K562 (cell line): ENCODE measurements around the gene C14orf180. TPM values are rescaled to one million over a fixed set of nuclear protein-coding genes. Genes with fewer than 3 reads are reported as not detected.

ENCODE experiments used
- ATAC-seq: fragments of 200-7000 bp; cut with Tn5 transposase; 3 replicates; pipeline ENCODE4 v1.9.1; 2020; ENCODE audit warnings: moderate library complexity
- BruUV-seq: library from RNA; stranded (reverse); fragments of 400-500 nt; replicated peaks from 2 replicates; lab custom pipeline; 2021; lab: Mats Ljungman, UMichigan
- CTCF ChIA-PET: fragments of 300-600 bp; formaldehyde crosslinking; extraction: SDS; loops from one replicate; lab custom pipeline; 2021; ENCODE audit warnings: low intra/inter-chr PET ratio; lab: Yijun Ruan, JAX
- POLR2A ChIA-PET: fragments of 300-600, 350-650 bp; sonication (Branson Sonifier 250); formaldehyde crosslinking; extraction: SDS; loops from one replicate; lab custom pipeline; 2021; ENCODE audit warnings: antibody characterized with exemption, inconsistent platforms; lab: Yijun Ruan, JAX
- DNase-seq, 4 experiments: peaks; one replicate each; pipeline versions ENCODE4 v3.0.0 to v3.0.0-alpha.2; 2011 to 2018; ENCODE audit warnings: low spot score in 3 of 4, mixed read lengths in 3 of 4; ENCODE audit errors: extremely low read depth in 1 of 4
- FAIRE-seq: peaks from 2 replicates; lab custom pipeline; 2011; peaks lifted over from hg19 to GRCh38; lab: Jason Lieb, UNC
- H2AFZ ChIP-seq: 2 replicates; pipeline ENCODE4 v1.6.0; 2011; ENCODE audit warnings: low read depth, low read length, control low read depth, inconsistent platforms
- H3K27ac ChIP-seq: fragments of 200-600 bp; 3 replicates; pipeline ENCODE4 v1.8.0; 2011; ENCODE audit warnings: low read depth, mild to moderate bottlenecking, control low read depth, inconsistent platforms, low read length, moderate library complexity, mixed read lengths; ENCODE audit errors: extremely low read depth
- H3K27me3 ChIP-seq, 2 experiments: fragments of 300-600 bp in 1 of 2; 2 replicates in 1 of 2; 3 replicates in 1 of 2; pipeline versions ENCODE4 v1.6.0 to v1.8.0; 2011; ENCODE audit warnings: inconsistent platforms in 2 of 2, low read length in 2 of 2, mild to moderate bottlenecking in 1 of 2, mixed read lengths in 1 of 2, moderate library complexity in 1 of 2; ENCODE audit not compliant: control insufficient read depth in 2 of 2, insufficient read depth in 2 of 2
- H3K36me3 ChIP-seq: fragments of 300-600 bp; 3 replicates; pipeline ENCODE4 v1.8.0; 2011; ENCODE audit warnings: mild to moderate bottlenecking, low read length, inconsistent platforms; ENCODE audit not compliant: control insufficient read depth, insufficient read depth
- H3K4me1 ChIP-seq, 2 experiments: fragments of 200-600 bp in 1 of 2; replicated peaks in 1 of 2; 2 replicates in 1 of 2; 3 replicates in 1 of 2; pipeline versions ENCODE4 v1.5.1 to v1.8.0; 2011; ENCODE audit warnings: inconsistent platforms in 2 of 2, low read length in 2 of 2, mild to moderate bottlenecking in 1 of 2, mixed read lengths in 1 of 2, moderate library complexity in 1 of 2; ENCODE audit not compliant: control insufficient read depth in 2 of 2, insufficient read depth in 2 of 2
- H3K4me2 ChIP-seq: 2 replicates; pipeline ENCODE4 v1.6.1; 2011; ENCODE audit warnings: low read length, control low read depth, inconsistent platforms, mixed read lengths; ENCODE audit not compliant: insufficient read depth
- H3K4me3 ChIP-seq: fragments of 200-600 bp; sonication (generic), shearing (Covaris generic); 2 replicates; pipeline ENCODE4 v1.5.1; 2016; ENCODE audit warnings: control low read depth, inconsistent platforms
- H3K79me2 ChIP-seq: fragments of 200-600 bp; 3 replicates; pipeline ENCODE4 v1.8.0; 2011; ENCODE audit warnings: low read length, inconsistent platforms; ENCODE audit not compliant: control insufficient read depth, insufficient read depth
- H3K9ac ChIP-seq, 2 experiments: 2 replicates each; pipeline versions ENCODE4 v1.6.0 to v1.6.1; 2011; ENCODE audit warnings: low read depth in 2 of 2, low read length in 2 of 2, control low read depth in 1 of 2, inconsistent platforms in 1 of 2, mild to moderate bottlenecking in 1 of 2, mixed read lengths in 1 of 2; ENCODE audit not compliant: insufficient read depth in 1 of 2
- H3K9me1 ChIP-seq: one replicate; pipeline ENCODE4 v1.6.0; 2011; ENCODE audit warnings: inconsistent platforms, mild to moderate bottlenecking, low read length, moderate library complexity; ENCODE audit not compliant: control insufficient read depth, insufficient read depth
- H3K9me3 ChIP-seq: replicated peaks from 2 replicates; pipeline ENCODE4 v1.5.1; 2011; ENCODE audit warnings: low read depth, low read length, inconsistent platforms; ENCODE audit not compliant: control insufficient read depth, insufficient read depth
- H4K20me1 ChIP-seq: replicated peaks from 2 replicates; pipeline ENCODE4 v1.6.1; 2011; ENCODE audit warnings: low read length, inconsistent platforms, mixed read lengths; ENCODE audit not compliant: control insufficient read depth, insufficient read depth
- ARID2 ChIP-seq: fragments of 450-650 bp; IDR thresholded peaks from 2 replicates; pipeline ENCODE4 v1.6.1; 2017; ENCODE audit warnings: antibody characterized with exemption, mild to moderate bottlenecking
- CTBP1 ChIP-seq: fragments of 450-650 bp; IDR thresholded peaks from 2 replicates; pipeline ENCODE4 v1.6.1; 2016; ENCODE audit warnings: borderline replicate concordance
- IRF2 ChIP-seq: sonication (generic); formaldehyde crosslinking; IDR thresholded peaks from 2 replicates; pipeline ENCODE4 v1.8.1; 2022; ENCODE audit warnings: mild to moderate bottlenecking, missing genetic modification reagents
- MCM2 ChIP-seq: fragments of 450-650 bp; IDR thresholded peaks from 2 replicates; pipeline ENCODE4 v1.6.1; 2017; ENCODE audit warnings: low read depth, mild to moderate bottlenecking
- NR3C1 ChIP-seq: sonication (generic); formaldehyde crosslinking; IDR thresholded peaks from 2 replicates; pipeline ENCODE4 v1.8.1; 2022; ENCODE audit warnings: missing genetic modification reagents
- PCBP2 ChIP-seq: fragments of 200-400 bp; formaldehyde crosslinking; IDR thresholded peaks from 2 replicates; pipeline ENCODE4 v1.6.1; 2018; ENCODE audit warnings: low read length, low read depth, mild to moderate bottlenecking, moderate library complexity; ENCODE audit not compliant: poor library complexity, severe bottlenecking
- PML ChIP-seq: IDR thresholded peaks from 2 replicates; pipeline ENCODE4 v1.6.1; 2012; ENCODE audit warnings: low read length, inconsistent platforms
- PTRF ChIP-seq: fragments of 450-650 bp; IDR thresholded peaks from 2 replicates; pipeline ENCODE4 v1.6.1; 2016; ENCODE audit warnings: mild to moderate bottlenecking, missing genetic modification characterization, missing compliant biosample characterization
- RBM39 ChIP-seq: fragments of 200-400 bp; formaldehyde crosslinking; optimal IDR thresholded peaks from 2 replicates; pipeline ENCODE3; 2018; ENCODE audit warnings: low read depth, low read length
- ZFX ChIP-seq: sonication (generic); formaldehyde crosslinking; IDR thresholded peaks from 2 replicates; pipeline ENCODE4 v1.8.0; 2022; ENCODE audit warnings: mild to moderate bottlenecking, missing genetic modification reagents, moderate library complexity
- WGBS: fragments of 100-300 bp; shearing (Covaris generic); methylation state at CpG from one replicate; pipeline ENCODE4 v1.1.6; 2016; ENCODE audit warnings: low coverage, mixed read lengths; ENCODE audit not compliant: insufficient coverage; ENCODE audit errors: missing lambda C conversion rate; 5-methylcytosine and 5-hydroxymethylcytosine counted together
- in situ Hi-C: fragments of 300-500 bp; cut with MboI; formaldehyde crosslinking; loops from 4 replicates; pipeline ENCODE4 v1.15.0; 2018; ENCODE audit warnings: inconsistent platforms, mixed read lengths
- intact Hi-C: fragments of 100-400 bp; cut with micrococcal nuclease; formaldehyde crosslinking; loops from 2 replicates; pipeline ENCODE4 v1.14.2; 2022
- polyA plus RNA-seq, 8 experiments: library from polyadenylated mRNA; depleted of rRNA in 4 of 8; stranded (reverse) in 5 of 8; unstranded in 3 of 8; fragments of >200 nt; fragmentation: Nextera tagmentation in 2 of 8; fragmentation: Illumina TruSeq in 1 of 8; extraction: Ambion mirVana in 2 of 8; extraction: Trizol in 1 of 8; gene quantifications; 2 replicates each; pipeline versions ENCODE4 v1.2.1 to v1.2.3, GENCODE V29; 2011 to 2014; ENCODE audit warnings: inconsistent platforms in 1 of 8, missing spikeins in 1 of 8
- total RNA-seq, 7 experiments: library from RNA; depleted of rRNA in 6 of 7; stranded (reverse); fragments of >200 nt in 6 of 7; fragmentation: Illumina TruSeq in 2 of 7; extraction: Trizol in 2 of 7; gene quantifications; 2 replicates each; pipeline versions ENCODE4 v1.2.1 to v1.2.3, GENCODE V29; 2011 to 2021; ENCODE audit warnings: low replicate concordance in 1 of 7
- TF ChIP-seq, protein P1 (sequence below): fragments of 250-450 bp; sonication (Bioruptor Pico); IDR thresholded peaks from 2 replicates; pipeline ENCODE4 v1.4.0; 2020
- TF ChIP-seq, protein P2 (sequence below): IDR thresholded peaks from 2 replicates; pipeline ENCODE4 v1.6.1; 2011; ENCODE audit warnings: borderline replicate concordance, low read depth, mild to moderate bottlenecking, moderate library complexity, low read length; ENCODE audit not compliant: insufficient read depth, poor library complexity, severe bottlenecking

Gene C14orf180
- total and polyA plus RNA-seq, 9 of the 15 experiments (the other 6 are each of a cell fraction or from before 2014, with no cell fraction given), result not detected

DNA sequence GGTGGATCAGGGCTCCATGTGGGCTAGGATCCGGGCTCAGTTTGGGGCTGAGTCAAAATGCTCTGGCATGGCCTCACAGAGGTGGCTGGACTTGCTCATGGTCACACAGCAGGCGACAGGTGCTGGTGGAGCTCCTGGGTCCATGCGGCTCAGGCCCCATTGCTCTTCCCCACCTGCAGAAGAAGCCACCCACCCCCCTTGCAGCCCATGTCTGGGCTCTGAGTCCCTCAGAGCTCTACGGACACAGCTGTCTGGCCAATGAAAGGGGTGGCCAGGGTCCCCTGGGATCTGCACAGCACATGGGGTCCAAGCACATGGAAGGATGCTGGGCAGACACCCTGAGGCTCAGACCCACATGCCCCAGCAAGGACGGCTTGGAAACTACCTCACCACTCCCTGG lies 17.0 kb upstream of the C14orf180 start:
- H2AFZ ChIP-seq, result no peak overlapping the region
- intact Hi-C loops (loop anchor here (5.0 to 10.0 kb wide), 3 partner anchors 62 to 485 kb away; no protein-coding TSS in a partner anchor), in situ Hi-C loops (no loop called here)
- H3K79me2 ChIP-seq, result no peaks in the 10 kb centered on the region
- no peaks in the 10 kb centered on the region for H3K9me1 ChIP-seq
- POLR2A ChIA-PET, result no interaction called here
- H3K9me3 ChIP-seq, result no peaks in the 10 kb centered on the region
- H3K4me3 ChIP-seq, result no peak overlapping the region
- H3K9ac ChIP-seq, result no peak overlapping the region
- no peak overlapping the region for H3K27ac ChIP-seq
- ATAC-seq (no peak), DNase-seq (no peak), FAIRE-seq (no peak)
- no peaks in the 10 kb centered on the region for H3K36me3 ChIP-seq
- peaks cover 0 to 39% of the 10 kb centered on the region in 2 experiments; a peak in 3 of 5 replicates for H3K27me3 ChIP-seq
- peaks cover 0 to 38% of the 10 kb centered on the region in 2 experiments; a peak in 2 of 5 replicates for H3K4me1 ChIP-seq
- no peaks in the 10 kb centered on the region; the same call in none of the 2 replicates for H4K20me1 ChIP-seq
- H3K4me2 ChIP-seq, result no peak overlapping the region
- TF ChIP-seq RBM39, result no peak
- no peak for TF ChIP-seq PTRF (tag)
- no peak for TF ChIP-seq PML
- TF ChIP-seq NR3C1 (CRISPR knock-in tag), result no peak
- no peak for TF ChIP-seq MCM2
- no peak for TF ChIP-seq PCBP2
- TF ChIP-seq IRF2 (CRISPR knock-in tag), result no peak
- TF ChIP-seq, protein P1, sequence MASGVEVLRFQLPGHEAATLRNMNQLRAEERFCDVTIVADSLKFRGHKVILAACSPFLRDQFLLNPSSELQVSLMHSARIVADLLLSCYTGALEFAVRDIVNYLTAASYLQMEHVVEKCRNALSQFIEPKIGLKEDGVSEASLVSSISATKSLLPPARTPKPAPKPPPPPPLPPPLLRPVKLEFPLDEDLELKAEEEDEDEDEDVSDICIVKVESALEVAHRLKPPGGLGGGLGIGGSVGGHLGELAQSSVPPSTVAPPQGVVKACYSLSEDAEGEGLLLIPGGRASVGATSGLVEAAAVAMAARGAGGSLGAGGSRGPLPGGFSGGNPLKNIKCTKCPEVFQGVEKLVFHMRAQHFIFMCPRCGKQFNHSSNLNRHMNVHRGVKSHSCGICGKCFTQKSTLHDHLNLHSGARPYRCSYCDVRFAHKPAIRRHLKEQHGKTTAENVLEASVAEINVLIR (CRISPR knock-in tag), result no peak
- no peak for TF ChIP-seq ARID2
- TF ChIP-seq, protein P2, sequence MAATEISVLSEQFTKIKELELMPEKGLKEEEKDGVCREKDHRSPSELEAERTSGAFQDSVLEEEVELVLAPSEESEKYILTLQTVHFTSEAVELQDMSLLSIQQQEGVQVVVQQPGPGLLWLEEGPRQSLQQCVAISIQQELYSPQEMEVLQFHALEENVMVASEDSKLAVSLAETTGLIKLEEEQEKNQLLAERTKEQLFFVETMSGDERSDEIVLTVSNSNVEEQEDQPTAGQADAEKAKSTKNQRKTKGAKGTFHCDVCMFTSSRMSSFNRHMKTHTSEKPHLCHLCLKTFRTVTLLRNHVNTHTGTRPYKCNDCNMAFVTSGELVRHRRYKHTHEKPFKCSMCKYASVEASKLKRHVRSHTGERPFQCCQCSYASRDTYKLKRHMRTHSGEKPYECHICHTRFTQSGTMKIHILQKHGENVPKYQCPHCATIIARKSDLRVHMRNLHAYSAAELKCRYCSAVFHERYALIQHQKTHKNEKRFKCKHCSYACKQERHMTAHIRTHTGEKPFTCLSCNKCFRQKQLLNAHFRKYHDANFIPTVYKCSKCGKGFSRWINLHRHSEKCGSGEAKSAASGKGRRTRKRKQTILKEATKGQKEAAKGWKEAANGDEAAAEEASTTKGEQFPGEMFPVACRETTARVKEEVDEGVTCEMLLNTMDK, result no peak
- no peak for TF ChIP-seq ZFX (CRISPR knock-in tag)
- no peak for TF ChIP-seq CTBP1
- TF ChIP-seq, all 486 proteins: peak for 0
- WGBS, result 4% methylated on average over 3 of the region's 5 CpGs
- CTCF ChIA-PET, result interaction anchor here (2.4 kb wide), 1 partner anchor 485 kb away, joined by 9 read pairs; no protein-coding TSS in a partner anchor
- no TSS peak for BruUV-seq
